Neural progenitor cell (in vitro differentiated cells): ENCODE results near the gene MACROD2.

Source experiments
- EZH2 ChIP-seq: fragments of 200-600 bp; sonication (generic); IDR thresholded peaks from 2 replicates; pipeline ENCODE4 v1.6.1; 2017; ENCODE audit warnings: antibody characterized with exemption, mild to moderate bottlenecking, moderate library complexity
- EZH2phosphoT487 ChIP-seq: fragments of 200-600 bp; sonication (generic); IDR thresholded peaks from 2 replicates; pipeline ENCODE4 v1.6.1; 2017; ENCODE audit warnings: antibody characterized with exemption
- TF ChIP-seq, protein P1 (sequence below): fragments of 200-600 bp; sonication (generic); IDR thresholded peaks from 2 replicates; pipeline ENCODE4 v1.5.1; 2017; ENCODE audit warnings: antibody characterized with exemption, mild to moderate bottlenecking

DNA sequence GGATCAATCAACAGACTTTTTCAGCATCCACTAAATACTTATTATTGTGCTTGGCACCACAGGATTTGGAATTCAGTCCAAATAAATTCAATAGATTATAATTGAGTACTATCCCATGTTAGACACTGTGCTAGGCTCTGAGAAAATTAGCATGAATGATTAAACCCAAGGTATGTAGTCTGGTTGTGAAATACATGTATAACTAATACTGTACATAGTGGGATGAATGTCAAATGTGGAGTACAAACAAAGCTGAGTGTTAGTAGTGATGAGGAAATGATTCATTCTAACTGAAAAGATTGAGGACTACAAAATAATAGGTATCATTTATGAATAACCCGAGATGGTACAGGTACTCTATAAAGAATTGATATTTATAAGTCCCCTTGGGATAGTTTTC lies 454.0 kb downstream of the MACROD2 start:
- TF ChIP-seq, protein P1, sequence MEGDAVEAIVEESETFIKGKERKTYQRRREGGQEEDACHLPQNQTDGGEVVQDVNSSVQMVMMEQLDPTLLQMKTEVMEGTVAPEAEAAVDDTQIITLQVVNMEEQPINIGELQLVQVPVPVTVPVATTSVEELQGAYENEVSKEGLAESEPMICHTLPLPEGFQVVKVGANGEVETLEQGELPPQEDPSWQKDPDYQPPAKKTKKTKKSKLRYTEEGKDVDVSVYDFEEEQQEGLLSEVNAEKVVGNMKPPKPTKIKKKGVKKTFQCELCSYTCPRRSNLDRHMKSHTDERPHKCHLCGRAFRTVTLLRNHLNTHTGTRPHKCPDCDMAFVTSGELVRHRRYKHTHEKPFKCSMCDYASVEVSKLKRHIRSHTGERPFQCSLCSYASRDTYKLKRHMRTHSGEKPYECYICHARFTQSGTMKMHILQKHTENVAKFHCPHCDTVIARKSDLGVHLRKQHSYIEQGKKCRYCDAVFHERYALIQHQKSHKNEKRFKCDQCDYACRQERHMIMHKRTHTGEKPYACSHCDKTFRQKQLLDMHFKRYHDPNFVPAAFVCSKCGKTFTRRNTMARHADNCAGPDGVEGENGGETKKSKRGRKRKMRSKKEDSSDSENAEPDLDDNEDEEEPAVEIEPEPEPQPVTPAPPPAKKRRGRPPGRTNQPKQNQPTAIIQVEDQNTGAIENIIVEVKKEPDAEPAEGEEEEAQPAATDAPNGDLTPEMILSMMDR = no peak
- TF ChIP-seq EZH2 = no peak
- TF ChIP-seq EZH2phosphoT487 = no peak
